Fibroblast of skin of back (primary cell): ENCODE measurements around the gene TBATA.

ENCODE experiments used
- DNase-seq: peaks from one replicate; pipeline ENCODE4 v3.0.0-alpha.2; 2013

The TBATA gene

GRCh38 chr10:70761031-70761601 is 24.1 kb downstream of the TBATA start:
- peak; percentile 39 for DNase-seq

- DNase-seq, result no peak
Observed at GRCh38 chr10:70760271-70760787, 24.8 kb downstream of the TBATA start.

GRCh38 chr10:70759781-70760180 is 25.4 kb downstream of the TBATA start:
- DNase-seq, result no peak

- DNase-seq, result peak; percentile 74
Observed at GRCh38 chr10:70758757-70759514, 26.2 kb downstream of the TBATA start.

- no peak for DNase-seq
Observed at GRCh38 chr10:70757856-70758255, 27.3 kb downstream of the TBATA start.

- peak; percentile 6 for DNase-seq
Observed at GRCh38 chr10:70756700-70757360, 28.3 kb downstream of the TBATA start.

GRCh38 chr10:70753841-70754621 is 31.1 kb downstream of the TBATA start:
- DNase-seq, result peak; percentile 41

GRCh38 chr10:70753026-70753663 is 32.0 kb downstream of the TBATA start:
- no peak for DNase-seq

- DNase-seq, result no peak
Observed at GRCh38 chr10:70752571-70752970, 32.6 kb downstream of the TBATA start.

- DNase-seq, result no peak
Observed at GRCh38 chr10:70751991-70752390, 33.2 kb downstream of the TBATA start.

- DNase-seq, result no peak
Observed at GRCh38 chr10:70751356-70751755, 33.8 kb downstream of the TBATA start.

GRCh38 chr10:70750156-70750703 is 34.9 kb downstream of the TBATA start:
- DNase-seq, result no peak

GRCh38 chr10:70749756-70750155 is 35.4 kb downstream of the TBATA start:
- DNase-seq, result no peak

GRCh38 chr10:70748801-70749573 is 36.2 kb downstream of the TBATA start:
- no peak for DNase-seq

- DNase-seq, result no peak
Observed at GRCh38 chr10:70748305-70748704, 36.9 kb downstream of the TBATA start.

- no peak for DNase-seq
Observed at GRCh38 chr10:70747192-70747965, 37.8 kb downstream of the TBATA start.

- no peak for DNase-seq
Observed at GRCh38 chr10:70745555-70745954, 39.6 kb downstream of the TBATA start.

GRCh38 chr10:70744617-70745143 is 40.5 kb downstream of the TBATA start:
- no peak for DNase-seq

- DNase-seq, result no peak
Observed at GRCh38 chr10:70743879-70744278, 41.3 kb downstream of the TBATA start.

GRCh38 chr10:70743430-70743788 is 41.8 kb downstream of the TBATA start:
- no peak for DNase-seq
